HG03025 (cell line): ENCODE data around the gene HES6.

Experiments
- ATAC-seq: cut with Tn5 transposase; IDR thresholded peaks from one replicate; pipeline ENCODE4 v1.9.1; 2021; ENCODE audit warnings: mild to moderate bottlenecking, moderate library complexity; ENCODE audit not compliant: unreplicated experiment, low FRiP score

HES6 gene

GRCh38 chr2:238237431-238238135 is 2.3 kb downstream of the HES6 start:
- ATAC-seq = no peak

- ATAC-seq = no peak
Measured at GRCh38 chr2:238236571-238236970, 3.3 kb downstream of the HES6 start.

DNA sequence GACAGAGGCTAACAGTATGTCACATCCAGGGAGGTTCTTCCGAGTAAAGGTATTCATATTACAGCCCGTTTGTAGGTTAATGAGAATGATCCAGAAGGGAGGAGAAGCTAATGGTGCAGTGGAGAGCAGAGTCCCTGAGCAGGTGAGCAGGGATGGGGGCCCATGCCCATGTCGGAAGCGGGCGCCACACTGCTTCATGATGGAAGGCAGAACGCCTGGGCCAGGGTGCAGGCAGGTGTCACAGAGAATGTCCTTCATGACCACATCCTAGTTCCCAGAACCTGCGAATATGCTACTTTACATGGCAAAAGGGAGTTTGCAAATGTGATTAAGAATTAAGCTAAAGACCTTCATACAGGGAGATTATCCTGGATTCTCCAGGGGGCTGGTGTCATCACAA is 4.0 kb downstream of the HES6 start:
- ATAC-seq = no peak

- ATAC-seq = no peak
Measured at GRCh38 chr2:238235331-238235732, 4.5 kb downstream of the HES6 start.

DNA sequence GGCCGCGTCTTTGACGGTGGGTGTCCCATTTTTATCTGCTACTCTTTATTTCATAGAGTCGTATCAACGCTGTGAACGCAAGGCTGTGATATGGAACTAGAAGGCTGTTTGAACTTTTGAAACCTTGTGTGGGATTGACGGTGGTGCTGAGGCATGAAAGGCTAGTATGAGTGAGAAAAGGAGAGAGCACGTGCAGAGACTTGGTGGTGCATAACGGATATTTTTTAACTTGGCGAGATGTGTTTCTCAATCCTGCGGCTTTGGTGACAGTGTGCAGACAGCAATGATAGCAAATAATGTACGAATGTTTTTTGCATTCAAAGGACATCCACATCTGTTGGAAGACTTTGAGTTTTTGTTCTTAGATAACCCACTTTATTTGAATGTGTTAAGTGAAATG is 6.2 kb downstream of the HES6 start:
- ATAC-seq = no peak

- ATAC-seq = no peak
Measured at GRCh38 chr2:238231809-238232208, 8.0 kb downstream of the HES6 start.

DNA sequence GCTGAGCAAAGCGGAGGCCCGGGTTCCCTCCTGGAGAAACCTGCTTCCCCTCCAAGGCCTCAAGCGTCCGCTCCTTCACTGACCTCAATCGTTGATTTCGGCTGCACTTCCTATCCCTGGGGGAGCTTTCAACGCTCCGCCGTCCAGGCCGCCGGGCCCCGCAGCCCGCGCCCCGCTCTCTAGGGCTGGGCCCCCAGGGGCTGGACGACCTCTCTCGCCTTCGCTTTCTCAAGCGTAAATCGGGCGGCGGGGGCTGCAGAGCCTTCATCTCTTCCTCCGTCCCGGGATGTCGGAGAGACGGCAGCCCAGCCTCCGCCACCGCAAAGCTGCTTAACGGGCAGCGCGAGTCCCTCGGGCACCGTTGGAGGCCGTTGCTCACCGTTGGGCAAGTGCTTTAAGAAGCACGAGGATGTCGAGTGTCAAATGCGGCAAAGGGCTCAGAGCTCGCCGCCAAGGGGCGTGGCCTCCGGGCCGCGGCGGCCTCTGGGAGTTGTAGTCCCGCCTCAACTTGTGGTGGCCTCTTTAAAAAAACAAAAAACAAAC is 8.5 kb downstream of the HES6 start:
- ATAC-seq = peak; percentile 58

DNA sequence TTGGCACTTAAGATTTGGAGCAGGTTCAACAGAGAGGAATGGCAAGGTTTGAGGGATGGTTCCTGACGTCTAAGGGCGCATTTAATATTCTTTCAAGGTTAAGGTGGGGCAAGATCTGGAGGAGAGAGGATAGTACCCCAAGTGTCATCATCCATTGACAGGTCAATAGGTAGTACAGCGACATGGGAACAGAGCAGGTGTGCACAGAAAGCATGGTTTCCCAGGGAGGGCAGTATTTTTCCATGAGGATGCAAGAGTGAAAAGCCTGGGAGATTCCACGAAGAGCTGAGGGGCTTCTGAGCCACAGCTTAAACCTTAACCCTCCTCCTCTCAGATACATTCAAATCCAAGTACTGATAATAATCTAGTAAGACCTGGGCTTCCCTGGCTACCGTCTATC is 9.1 kb downstream of the HES6 start:
- no peak for ATAC-seq

DNA sequence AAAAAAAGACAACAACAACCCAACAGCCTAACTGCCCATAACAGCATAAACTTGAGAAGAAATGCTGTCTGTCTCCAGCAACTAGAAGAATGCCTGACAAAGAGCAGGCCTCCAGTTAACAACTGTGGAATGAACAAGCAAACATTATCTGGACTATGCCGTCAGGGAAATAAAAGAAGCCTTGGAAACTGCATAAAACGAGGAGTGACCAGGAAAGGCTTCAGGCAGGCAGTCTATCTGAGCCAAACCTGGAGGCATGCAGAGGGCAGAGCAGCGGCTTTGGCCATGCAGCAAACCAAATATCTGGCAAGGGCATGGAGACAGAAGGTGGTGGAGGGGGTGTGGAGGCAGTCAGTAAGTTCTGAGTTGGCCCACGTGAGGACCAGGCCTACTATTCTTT is 11.1 kb downstream of the HES6 start:
- no peak for ATAC-seq

DNA sequence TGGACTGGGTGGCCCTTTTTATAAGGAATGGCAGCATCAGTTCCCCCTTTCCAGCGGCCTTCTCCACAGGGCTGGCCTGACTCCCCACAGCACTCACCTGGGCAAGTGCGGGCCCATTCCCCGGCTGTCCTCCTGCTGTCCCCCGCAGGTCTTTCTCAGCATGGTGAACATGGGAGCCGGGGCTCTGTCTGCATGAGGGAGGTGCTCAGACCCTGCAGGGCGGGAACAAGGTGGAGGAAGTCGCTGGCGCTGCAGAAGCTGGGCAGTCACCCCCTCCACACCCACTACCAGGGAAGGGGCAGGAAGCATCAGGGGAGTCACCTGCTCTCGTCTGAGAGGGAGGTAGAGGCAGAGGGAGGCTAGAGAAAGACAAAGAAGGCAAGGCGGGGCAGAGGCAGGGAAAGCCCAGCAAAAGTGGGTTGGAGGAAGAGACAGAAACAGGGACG is 12.2 kb downstream of the HES6 start:
- ATAC-seq = no peak

DNA sequence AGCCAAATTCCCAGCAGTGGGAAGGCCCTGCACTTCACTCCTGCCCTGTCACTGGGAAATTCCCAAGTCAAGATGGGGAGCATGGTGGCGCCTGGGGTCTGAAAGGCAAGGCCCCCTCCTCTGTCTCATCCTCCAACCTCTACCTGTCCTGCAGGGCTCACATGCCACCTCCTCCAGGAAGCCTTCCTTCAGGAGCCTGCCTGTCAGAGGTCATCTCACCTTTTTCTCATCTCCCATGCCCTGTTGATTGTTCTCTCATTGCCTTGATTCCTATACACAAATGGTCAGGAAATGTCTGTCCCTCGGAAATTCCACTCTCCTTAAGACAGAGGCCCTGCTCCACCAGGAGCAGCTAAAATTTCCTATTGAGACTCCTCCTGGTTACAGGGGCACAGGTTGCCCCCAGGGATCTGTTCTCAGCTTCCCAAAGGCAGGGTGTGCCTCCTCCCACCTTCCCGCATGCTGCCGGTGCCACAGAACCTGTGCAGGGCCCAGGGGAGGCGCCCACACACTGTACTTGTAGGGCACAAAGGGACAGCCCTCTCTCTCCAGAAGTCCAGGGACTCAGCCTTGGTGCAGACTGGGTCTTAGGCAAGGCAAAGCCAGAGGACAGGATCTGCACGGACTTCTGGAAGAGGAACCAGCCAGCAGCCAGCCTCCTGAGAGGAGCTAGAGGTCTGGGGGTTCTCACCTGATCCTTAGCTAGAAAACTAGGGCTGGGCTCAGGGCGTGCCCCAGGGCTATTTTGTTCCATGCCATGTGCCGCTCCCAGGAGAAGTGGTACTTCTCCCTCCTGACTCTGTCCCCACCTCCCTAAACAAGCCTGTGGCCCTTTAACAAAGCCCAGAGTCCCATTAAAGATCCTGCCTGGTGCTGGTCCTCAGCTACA is 12.9 kb downstream of the HES6 start:
- ATAC-seq = no peak

- ATAC-seq = no peak
Measured at GRCh38 chr2:238225911-238226697, 13.7 kb downstream of the HES6 start.

- ATAC-seq = no peak
Measured at GRCh38 chr2:238225121-238225520, 14.7 kb downstream of the HES6 start.

DNA sequence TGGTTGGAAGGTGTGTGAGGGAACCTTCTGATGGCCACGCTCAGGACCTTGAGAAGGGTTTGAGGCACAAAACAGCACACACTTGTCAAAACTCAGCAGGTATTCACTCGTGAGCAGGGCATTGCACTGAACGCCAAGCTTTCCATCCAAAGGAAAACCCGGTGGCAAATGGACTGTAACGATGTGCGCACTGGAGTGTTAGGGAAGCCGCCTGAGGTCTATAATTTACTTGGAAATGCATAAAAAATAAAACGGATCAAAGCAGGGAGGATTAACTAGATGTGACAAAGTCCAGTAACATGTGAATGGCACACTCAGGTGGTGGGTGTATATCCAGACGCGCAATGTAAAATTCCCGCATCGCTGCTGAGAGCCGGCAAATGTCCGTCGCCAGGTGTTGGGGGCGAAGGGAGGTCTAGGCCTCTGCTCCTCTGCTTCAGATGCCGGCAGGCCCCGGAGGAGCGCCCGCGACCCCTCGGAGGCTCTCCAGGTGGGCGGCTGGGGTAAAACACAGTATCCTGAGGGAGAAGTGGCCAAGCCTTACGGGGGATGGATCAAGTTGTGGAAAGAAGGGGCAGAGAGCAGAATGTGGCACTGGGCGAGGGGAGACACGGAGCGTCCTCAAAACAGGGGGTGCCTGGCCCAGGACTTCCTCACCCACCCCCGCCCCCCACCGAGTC is 15.3 kb downstream of the HES6 start:
- no peak for ATAC-seq

GRCh38 chr2:238220892-238221521 is 18.8 kb downstream of the HES6 start:
- ATAC-seq = no peak

DNA sequence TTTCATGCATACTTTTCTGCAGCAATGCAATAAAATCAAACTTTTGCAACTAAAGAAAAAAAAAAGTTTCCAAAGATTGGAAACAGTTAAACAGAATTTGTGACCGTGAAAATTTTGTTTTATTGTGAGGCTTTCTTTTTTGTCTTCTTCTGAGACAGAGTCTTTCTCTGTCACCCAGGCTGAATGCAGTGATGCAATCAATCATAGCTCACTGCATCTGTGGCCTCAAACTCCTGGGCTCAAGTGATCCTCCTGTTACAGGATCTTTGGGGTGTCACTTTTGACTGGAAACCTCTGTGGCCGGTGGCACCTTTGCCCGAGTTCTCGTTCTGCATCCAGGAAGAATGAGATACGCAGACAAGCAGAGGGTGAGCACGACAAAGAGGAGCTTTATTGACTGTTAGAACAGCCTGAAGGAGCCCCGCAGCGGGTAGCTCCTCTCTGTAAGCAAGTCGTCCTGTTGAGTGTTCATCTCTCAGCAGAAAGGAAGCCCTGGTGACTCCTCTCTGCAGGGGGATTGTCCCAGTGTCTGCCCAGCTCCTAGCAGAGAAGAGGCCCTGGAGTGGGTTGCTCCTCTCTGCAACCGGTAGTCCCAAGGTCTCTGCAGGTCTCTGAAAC is 19.5 kb downstream of the HES6 start:
- no peak for ATAC-seq

- no peak for ATAC-seq
Measured at GRCh38 chr2:238216651-238217184, 23.1 kb downstream of the HES6 start.

- ATAC-seq = no peak
Measured at GRCh38 chr2:238207006-238207405, 32.8 kb downstream of the HES6 start.
